ENCODE measurements around the gene CNTN4. TPM values are rescaled to one million over a fixed set of nuclear protein-coding genes. Genes with fewer than 3 reads are reported as not detected.

The CNTN4 gene
- total RNA-seq, 1 experiment from 2014 or later, result 0.12 TPM

DNA sequence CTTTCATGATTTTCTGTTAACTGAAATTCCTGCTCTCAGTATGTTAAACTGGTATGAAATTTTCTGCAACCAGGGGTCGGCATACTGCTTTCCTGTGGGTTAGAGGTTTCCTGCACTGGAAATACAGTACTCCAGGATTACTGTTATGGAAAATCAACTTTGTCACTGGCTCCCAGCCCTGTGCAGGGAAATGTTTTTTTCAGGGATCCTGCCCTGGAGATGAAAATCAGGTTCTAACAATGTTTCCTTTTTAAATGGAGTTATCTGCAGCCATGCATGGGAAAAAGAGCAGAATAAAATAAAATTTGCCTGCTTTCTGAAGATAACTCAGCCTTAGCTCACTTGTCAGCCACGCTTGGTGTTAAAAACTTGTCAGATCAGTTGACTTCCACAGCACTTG, 791.1 kb downstream of the CNTN4 start:
- intact Hi-C loops (cut with micrococcal nuclease), result no loop called here
- Mint-ChIP-seq H3K27ac (ENCODE audit: low read depth, unreplicated experiment) (no peak overlapping the region), H3K36me3 (ENCODE audit: insufficient read depth, unreplicated experiment) (no peaks in the 10 kb centered on the region), H3K9me3 (ENCODE audit: unreplicated experiment) (no peaks in the 10 kb centered on the region), H3K27me3 (ENCODE audit: insufficient read depth, unreplicated experiment) (peaks cover 90% of the 10 kb centered on the region), H3K4me3 (ENCODE audit: unreplicated experiment) (no peak overlapping the region), H3K4me1 (ENCODE audit: insufficient read depth, unreplicated experiment) (no peaks in the 10 kb centered on the region)
- TF ChIP-seq, protein P1, sequence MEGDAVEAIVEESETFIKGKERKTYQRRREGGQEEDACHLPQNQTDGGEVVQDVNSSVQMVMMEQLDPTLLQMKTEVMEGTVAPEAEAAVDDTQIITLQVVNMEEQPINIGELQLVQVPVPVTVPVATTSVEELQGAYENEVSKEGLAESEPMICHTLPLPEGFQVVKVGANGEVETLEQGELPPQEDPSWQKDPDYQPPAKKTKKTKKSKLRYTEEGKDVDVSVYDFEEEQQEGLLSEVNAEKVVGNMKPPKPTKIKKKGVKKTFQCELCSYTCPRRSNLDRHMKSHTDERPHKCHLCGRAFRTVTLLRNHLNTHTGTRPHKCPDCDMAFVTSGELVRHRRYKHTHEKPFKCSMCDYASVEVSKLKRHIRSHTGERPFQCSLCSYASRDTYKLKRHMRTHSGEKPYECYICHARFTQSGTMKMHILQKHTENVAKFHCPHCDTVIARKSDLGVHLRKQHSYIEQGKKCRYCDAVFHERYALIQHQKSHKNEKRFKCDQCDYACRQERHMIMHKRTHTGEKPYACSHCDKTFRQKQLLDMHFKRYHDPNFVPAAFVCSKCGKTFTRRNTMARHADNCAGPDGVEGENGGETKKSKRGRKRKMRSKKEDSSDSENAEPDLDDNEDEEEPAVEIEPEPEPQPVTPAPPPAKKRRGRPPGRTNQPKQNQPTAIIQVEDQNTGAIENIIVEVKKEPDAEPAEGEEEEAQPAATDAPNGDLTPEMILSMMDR (IDR thresholded peaks at IDR 0.05; ENCODE audit: unreplicated experiment), result no peak
- no peak for DNase-seq (ENCODE audit: unreplicated experiment)
- ChIA-PET CTCF (no interaction called here), POLR2A (interaction anchor here (0.6 kb wide), 1 partner anchor 94 kb away, joined by 3 read pairs; no protein-coding TSS in a partner anchor)
- no TSS peak for BruUV-seq (replicated peaks)

DNA sequence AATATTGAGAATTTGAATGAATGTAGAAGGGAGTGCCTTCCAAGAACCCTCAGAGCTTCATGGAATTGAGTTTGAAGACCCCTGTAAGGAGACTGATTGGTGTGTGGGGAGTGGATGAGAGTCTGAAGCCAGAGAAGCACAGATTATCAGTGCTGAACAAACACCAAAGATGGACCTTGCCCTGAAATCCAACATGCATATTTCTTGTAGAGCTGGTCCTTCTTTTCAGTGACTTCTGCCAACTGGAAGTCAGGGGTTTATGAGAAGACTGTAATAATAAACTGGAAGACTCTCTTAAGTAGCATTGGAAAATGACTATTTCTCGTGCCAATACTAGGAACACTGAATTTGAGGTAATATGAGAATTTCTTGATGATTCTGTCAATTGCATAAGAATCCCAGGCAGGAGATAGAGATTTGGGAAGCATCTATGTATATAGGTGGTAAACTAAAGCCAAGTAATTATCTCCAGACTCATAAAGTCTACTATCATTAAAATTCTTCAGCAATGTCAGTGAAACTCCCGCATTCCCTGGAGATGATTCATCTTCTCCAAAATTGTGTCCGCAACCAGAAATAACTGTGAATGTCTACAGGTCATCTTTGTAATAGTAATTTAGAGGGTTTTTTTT, 797.8 kb downstream of the CNTN4 start:
- TF ChIP-seq, protein P1 (IDR thresholded peaks at IDR 0.05; ENCODE audit: unreplicated experiment), result no peak
- no TSS peak for BruUV-seq (replicated peaks)
- H3K27ac Mint-ChIP-seq (ENCODE audit: low read depth, unreplicated experiment), result no peak overlapping the region
- H3K4me1 Mint-ChIP-seq (ENCODE audit: insufficient read depth, unreplicated experiment), result no peaks in the 10 kb centered on the region
- no peaks in the 10 kb centered on the region for H3K9me3 Mint-ChIP-seq (ENCODE audit: unreplicated experiment)
- H3K27me3 Mint-ChIP-seq (ENCODE audit: insufficient read depth, unreplicated experiment), result peaks cover 71% of the 10 kb centered on the region
- POLR2A ChIA-PET, result no interaction called here
- CTCF ChIA-PET, result no interaction called here
- no peaks in the 10 kb centered on the region for H3K36me3 Mint-ChIP-seq (ENCODE audit: insufficient read depth, unreplicated experiment)
- DNase-seq (ENCODE audit: unreplicated experiment), result no peak
- intact Hi-C loops (cut with micrococcal nuclease), result no loop called here
- no peak overlapping the region for H3K4me3 Mint-ChIP-seq (ENCODE audit: unreplicated experiment)

DNA sequence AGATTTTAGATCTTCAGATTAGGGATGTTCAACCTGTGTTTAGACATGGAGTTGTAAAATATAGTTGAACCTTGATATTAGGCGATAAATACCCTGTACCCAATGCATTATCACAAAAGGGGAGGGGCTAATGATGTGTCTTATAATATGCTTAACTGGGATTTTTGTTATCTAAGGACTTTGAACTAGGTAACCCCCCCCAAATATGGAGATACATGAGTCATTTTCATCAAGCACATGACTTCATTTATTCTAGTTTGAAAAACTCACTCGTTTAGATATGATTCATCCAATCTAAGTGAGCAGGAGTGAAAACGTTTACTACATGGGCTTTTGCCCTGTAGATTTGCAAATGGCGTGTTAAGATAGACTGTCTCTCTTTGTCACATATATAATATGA, 799.2 kb downstream of the CNTN4 start:
- no peaks in the 10 kb centered on the region for H3K4me1 Mint-ChIP-seq (ENCODE audit: insufficient read depth, unreplicated experiment)
- peaks cover 71% of the 10 kb centered on the region for H3K27me3 Mint-ChIP-seq (ENCODE audit: insufficient read depth, unreplicated experiment)
- H3K36me3 Mint-ChIP-seq (ENCODE audit: insufficient read depth, unreplicated experiment), result no peaks in the 10 kb centered on the region
- CTCF ChIA-PET, result no interaction called here
- intact Hi-C loops (cut with micrococcal nuclease), result no loop called here
- TF ChIP-seq, protein P1 (IDR thresholded peaks at IDR 0.05; ENCODE audit: unreplicated experiment), result no peak
- no peak overlapping the region for H3K4me3 Mint-ChIP-seq (ENCODE audit: unreplicated experiment)
- POLR2A ChIA-PET, result no interaction called here
- no peak overlapping the region for H3K27ac Mint-ChIP-seq (ENCODE audit: low read depth, unreplicated experiment)
- BruUV-seq (replicated peaks), result no TSS peak
- no peaks in the 10 kb centered on the region for H3K9me3 Mint-ChIP-seq (ENCODE audit: unreplicated experiment)
- DNase-seq (ENCODE audit: unreplicated experiment), result no peak

DNA sequence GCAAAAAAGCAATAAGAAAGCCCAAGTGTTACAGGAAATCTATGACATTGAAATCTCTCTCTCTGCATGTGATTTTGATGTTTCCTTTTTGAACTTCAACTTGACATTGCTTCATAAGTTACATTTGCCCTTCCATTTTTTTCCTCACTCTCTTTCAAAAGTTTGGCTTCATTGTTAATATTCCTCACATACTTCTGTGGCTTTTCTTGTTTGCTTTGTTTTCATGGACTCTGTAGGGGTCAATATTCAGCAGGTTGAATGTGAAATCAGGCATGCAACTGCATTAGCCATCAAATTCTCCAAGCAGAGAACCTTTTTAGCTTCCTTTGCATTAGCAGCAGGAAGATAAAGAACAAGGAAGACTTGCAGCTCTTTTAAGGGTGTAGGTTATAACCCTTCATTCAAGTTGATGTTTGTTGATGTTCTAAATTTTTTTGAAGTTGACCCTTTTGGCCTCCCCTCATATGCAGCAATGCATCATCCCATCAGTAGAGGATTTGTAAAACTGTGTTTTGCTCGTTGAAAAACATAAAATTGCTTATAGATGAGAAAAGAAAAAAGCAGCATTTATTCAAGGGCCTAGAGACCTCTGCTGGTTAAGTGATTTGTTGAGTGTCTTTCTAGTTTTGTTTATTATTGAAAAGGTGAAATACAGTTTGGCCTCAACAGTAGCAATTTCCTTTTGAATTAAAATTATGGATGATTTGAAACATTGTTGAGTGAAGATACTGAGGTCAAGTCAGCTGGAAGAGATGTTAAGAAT, 800.1 kb downstream of the CNTN4 start:
- Mint-ChIP-seq H3K36me3 (ENCODE audit: insufficient read depth, unreplicated experiment) (no peaks in the 10 kb centered on the region), H3K27ac (ENCODE audit: low read depth, unreplicated experiment) (no peak overlapping the region), H3K4me1 (ENCODE audit: insufficient read depth, unreplicated experiment) (no peaks in the 10 kb centered on the region), H3K27me3 (ENCODE audit: insufficient read depth, unreplicated experiment) (peaks cover 77% of the 10 kb centered on the region), H3K4me3 (ENCODE audit: unreplicated experiment) (no peak overlapping the region), H3K9me3 (ENCODE audit: unreplicated experiment) (no peaks in the 10 kb centered on the region)
- POLR2A ChIA-PET, result no interaction called here
- BruUV-seq (replicated peaks), result no TSS peak
- DNase-seq (ENCODE audit: unreplicated experiment), result no peak
- TF ChIP-seq, protein P1 (IDR thresholded peaks at IDR 0.05; ENCODE audit: unreplicated experiment), result no peak
- CTCF ChIA-PET, result no interaction called here
- intact Hi-C loops (cut with micrococcal nuclease), result no loop called here
